A673 (cell line): ENCODE measurements around the gene MTCH1. TPM values are rescaled to one million over a fixed set of nuclear protein-coding genes. Genes with fewer than 3 reads are reported as not detected.

ENCODE experiments used
- BruUV-seq: library from RNA; stranded (reverse); fragments of 400-500 nt; replicated peaks from 2 replicates; lab custom pipeline; 2021; lab: Mats Ljungman, UMichigan
- CTCF ChIA-PET: fragments of 300-600 bp; sonication (Branson Sonifier 250); formaldehyde crosslinking; loops from one replicate; lab custom pipeline; 2022; ENCODE audit warnings: antibody characterized with exemption; lab: Charles Lee
- POLR2A ChIA-PET: fragments of 300-600 bp; sonication (Branson Sonifier 250); formaldehyde crosslinking; loops from one replicate; lab custom pipeline; 2022; ENCODE audit warnings: antibody characterized with exemption; ENCODE audit not compliant: low non-redundant PET; lab: Charles Lee
- DNase-seq: peaks from one replicate; pipeline ENCODE4 v3.0.0-alpha.2; 2015; ENCODE audit warnings: low spot score
- H3K27ac ChIP-seq: fragments of 200-600 bp; sonication (generic); 2 replicates; pipeline ENCODE4 v1.5.1; 2016; ENCODE audit warnings: mixed run types, low read depth, mild to moderate bottlenecking, mixed read lengths, antibody characterized with exemption, low read length; ENCODE audit not compliant: poor library complexity, severe bottlenecking
- H3K27me3 ChIP-seq: fragments of 200-600 bp; sonication (generic); replicated peaks from 2 replicates; pipeline ENCODE4 v1.6.1; 2017; ENCODE audit warnings: mixed run types, low read depth, mild to moderate bottlenecking, mixed read lengths, antibody characterized with exemption, low read length; ENCODE audit not compliant: insufficient read depth, poor library complexity
- H3K36me3 ChIP-seq: fragments of 200-600 bp; sonication (generic); 2 replicates; pipeline ENCODE4 v1.6.1; 2016; ENCODE audit warnings: mixed run types, mild to moderate bottlenecking, mixed read lengths, antibody characterized with exemption, low read length; ENCODE audit not compliant: insufficient read depth, poor library complexity, severe bottlenecking
- H3K4me1 ChIP-seq: fragments of 200-600 bp; sonication (generic); 2 replicates; pipeline ENCODE4 v1.6.1; 2017; ENCODE audit warnings: mixed run types, mild to moderate bottlenecking, mixed read lengths, antibody characterized with exemption, low read length; ENCODE audit not compliant: insufficient read depth, poor library complexity, severe bottlenecking
- H3K4me3 ChIP-seq: fragments of 200-600 bp; sonication (generic); 2 replicates; pipeline ENCODE4 v1.5.1; 2016; ENCODE audit warnings: low read depth, mixed run types, mild to moderate bottlenecking, mixed read lengths, low read length; ENCODE audit not compliant: poor library complexity, severe bottlenecking
- H3K9me3 ChIP-seq: fragments of 200-600 bp; sonication (generic); 2 replicates; pipeline ENCODE4 v1.6.1; 2016; ENCODE audit warnings: mixed run types, low read depth, mild to moderate bottlenecking, mixed read lengths, antibody characterized with exemption, low read length; ENCODE audit not compliant: poor library complexity, severe bottlenecking
- EZH2 ChIP-seq: fragments of 200-600 bp; sonication (generic); IDR thresholded peaks from 2 replicates; pipeline ENCODE4 v1.6.1; 2017; ENCODE audit warnings: borderline replicate concordance, low read depth, mild to moderate bottlenecking, mixed read lengths, antibody characterized with exemption, low read length; ENCODE audit not compliant: poor library complexity, severe bottlenecking
- intact Hi-C: fragments of 100-400 bp; cut with micrococcal nuclease; formaldehyde crosslinking; loops from one replicate; pipeline ENCODE4 v1.10.0; 2022; ENCODE audit not compliant: unreplicated experiment
- total RNA-seq: library from RNA; stranded (reverse); gene quantifications from 2 replicates; pipeline ENCODE4 v1.2.3, GENCODE V29; 2021
- TF ChIP-seq, protein P1 (sequence below): fragments of 300-800, 200-600 bp; sonication (generic); conservative IDR thresholded peaks from 2 replicates; pipeline ENCODE4 v1.5.1; 2017; ENCODE audit warnings: low read depth, mild to moderate bottlenecking, antibody characterized with exemption, low read length, moderate library complexity, mixed read lengths

MTCH1 gene
- total RNA-seq, 1 experiment from 2014 or later, result 242 TPM

DNA sequence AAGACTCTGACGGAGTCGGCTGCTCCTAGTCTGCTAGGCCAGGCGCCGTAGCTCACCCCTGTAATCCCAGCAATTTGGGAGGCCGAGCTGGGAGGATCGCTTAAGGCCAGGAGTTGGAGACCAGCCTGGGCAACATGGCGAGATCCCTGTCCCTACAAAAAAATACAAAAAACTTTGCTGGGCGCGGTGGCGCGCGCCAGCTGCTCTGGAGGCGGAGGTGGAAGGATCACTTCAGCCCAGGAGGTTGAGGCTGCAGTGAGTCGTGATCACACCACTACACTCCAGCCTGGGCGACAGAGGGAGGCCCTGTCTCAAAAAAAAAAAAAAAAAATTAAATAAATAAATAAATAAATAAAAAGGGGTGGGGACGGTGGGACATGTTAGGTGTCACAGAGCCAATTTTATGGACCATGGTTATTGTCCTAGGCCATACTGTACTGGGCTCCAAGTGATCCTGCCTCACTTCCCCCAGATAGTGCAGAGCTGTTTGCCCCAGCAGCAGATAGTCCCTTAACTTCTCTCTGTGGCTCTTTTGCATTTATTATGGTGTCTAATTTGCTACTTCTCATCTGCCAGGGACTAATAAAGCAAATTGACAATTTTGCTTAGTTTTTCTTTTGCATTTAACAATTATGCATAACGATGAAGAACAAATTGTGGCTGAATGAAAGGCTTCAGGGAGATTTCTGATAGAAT is 26.3 kb downstream of the MTCH1 start:
- no TSS peak for BruUV-seq
- intact Hi-C loops, result no loop called here
- Histone ChIP-seq H3K27ac (no peak overlapping the region), H3K36me3 (no peaks in the 10 kb centered on the region), H3K4me1 (no peaks in the 10 kb centered on the region), H3K27me3 (no peaks in the 10 kb centered on the region), H3K9me3 (no peaks in the 10 kb centered on the region), H3K4me3 (no peak overlapping the region)
- ChIA-PET POLR2A (no interaction called here), CTCF (interaction anchor here (0.7 kb wide), 1 partner anchor 54 kb away, joined by 4 read pairs; no protein-coding TSS in a partner anchor)
- no peak for DNase-seq
- TF ChIP-seq, protein P1, sequence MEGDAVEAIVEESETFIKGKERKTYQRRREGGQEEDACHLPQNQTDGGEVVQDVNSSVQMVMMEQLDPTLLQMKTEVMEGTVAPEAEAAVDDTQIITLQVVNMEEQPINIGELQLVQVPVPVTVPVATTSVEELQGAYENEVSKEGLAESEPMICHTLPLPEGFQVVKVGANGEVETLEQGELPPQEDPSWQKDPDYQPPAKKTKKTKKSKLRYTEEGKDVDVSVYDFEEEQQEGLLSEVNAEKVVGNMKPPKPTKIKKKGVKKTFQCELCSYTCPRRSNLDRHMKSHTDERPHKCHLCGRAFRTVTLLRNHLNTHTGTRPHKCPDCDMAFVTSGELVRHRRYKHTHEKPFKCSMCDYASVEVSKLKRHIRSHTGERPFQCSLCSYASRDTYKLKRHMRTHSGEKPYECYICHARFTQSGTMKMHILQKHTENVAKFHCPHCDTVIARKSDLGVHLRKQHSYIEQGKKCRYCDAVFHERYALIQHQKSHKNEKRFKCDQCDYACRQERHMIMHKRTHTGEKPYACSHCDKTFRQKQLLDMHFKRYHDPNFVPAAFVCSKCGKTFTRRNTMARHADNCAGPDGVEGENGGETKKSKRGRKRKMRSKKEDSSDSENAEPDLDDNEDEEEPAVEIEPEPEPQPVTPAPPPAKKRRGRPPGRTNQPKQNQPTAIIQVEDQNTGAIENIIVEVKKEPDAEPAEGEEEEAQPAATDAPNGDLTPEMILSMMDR, result no peak
- TF ChIP-seq EZH2, result no peak

DNA sequence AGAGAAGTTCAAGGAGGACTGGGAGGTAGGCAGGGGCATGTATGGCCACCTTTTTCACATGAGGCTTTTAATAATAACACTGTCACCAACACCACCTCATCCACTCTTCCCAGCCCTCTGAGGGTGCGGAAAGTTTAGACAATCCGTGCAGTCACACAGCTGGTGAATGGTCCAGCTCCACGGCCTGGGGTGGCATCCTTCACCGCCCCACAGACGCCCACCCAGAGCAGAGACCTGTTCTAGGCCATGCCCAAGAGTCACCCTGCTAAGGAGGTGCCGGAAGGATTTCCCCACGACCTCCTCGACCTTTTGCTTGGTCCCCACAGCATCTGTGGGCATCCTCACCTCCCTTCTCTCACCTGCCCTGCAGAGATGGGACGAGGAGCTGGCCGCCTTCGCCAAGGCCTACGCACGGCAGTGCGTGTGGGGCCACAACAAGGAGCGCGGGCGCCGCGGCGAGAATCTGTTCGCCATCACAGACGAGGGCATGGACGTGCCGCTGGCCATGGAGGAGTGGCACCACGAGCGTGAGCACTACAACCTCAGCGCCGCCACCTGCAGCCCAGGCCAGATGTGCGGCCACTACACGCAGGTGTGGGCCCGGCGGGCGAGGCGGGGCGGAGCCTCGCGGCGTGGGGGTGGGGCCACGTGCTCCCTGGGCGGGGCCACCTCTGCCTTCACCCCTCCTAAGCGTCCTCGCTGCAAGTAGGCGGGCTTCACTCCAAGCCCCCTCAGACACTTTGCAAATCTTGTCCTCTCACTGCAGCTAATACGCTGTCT is 27.0 kb downstream of the MTCH1 start:
- H3K4me1 ChIP-seq, result no peaks in the 10 kb centered on the region
- no TSS peak for BruUV-seq
- TF ChIP-seq EZH2, result no peak
- TF ChIP-seq, protein P1, result no peak
- H3K27ac ChIP-seq, result no peak overlapping the region
- POLR2A ChIA-PET, result no interaction called here
- no peak overlapping the region for H3K4me3 ChIP-seq
- intact Hi-C loops, result no loop called here
- no peaks in the 10 kb centered on the region for H3K9me3 ChIP-seq
- CTCF ChIA-PET, result interaction anchor here (0.7 kb wide), 1 partner anchor 55 kb away, joined by 4 read pairs; no protein-coding TSS in a partner anchor
- no peak for DNase-seq
- no peaks in the 10 kb centered on the region for H3K27me3 ChIP-seq
- no peaks in the 10 kb centered on the region for H3K36me3 ChIP-seq

DNA sequence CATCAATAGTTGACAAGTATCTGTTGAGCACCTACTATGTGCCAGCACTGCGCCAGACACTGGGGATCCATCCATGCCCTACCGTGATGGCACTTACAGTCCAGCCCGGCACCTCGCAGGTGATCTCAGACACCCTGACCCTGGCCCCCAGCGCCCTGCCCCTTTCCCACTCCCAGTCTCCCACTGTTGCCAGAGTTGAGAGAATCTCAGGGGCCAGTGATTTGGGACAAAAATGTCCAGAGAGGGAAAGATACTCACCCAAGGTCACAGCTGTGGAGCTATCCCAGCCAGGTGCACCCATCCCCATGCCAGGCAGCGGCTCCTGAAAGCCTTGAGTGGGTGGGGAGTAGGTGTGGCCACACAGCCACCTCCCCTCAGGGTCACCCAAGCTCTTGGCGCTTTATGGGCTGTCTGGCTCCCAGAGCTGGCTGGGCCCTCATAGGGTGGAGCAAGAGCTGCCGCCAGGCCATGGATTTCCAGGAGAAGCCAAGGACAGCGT is 28.2 kb downstream of the MTCH1 start:
- no peaks in the 10 kb centered on the region for H3K36me3 ChIP-seq
- H3K27me3 ChIP-seq, result no peaks in the 10 kb centered on the region
- no peaks in the 10 kb centered on the region for H3K4me1 ChIP-seq
- DNase-seq, result no peak
- ChIA-PET CTCF (no interaction called here), POLR2A (no interaction called here)
- intact Hi-C loops, result no loop called here
- no peaks in the 10 kb centered on the region for H3K9me3 ChIP-seq
- no peak overlapping the region for H3K4me3 ChIP-seq
- H3K27ac ChIP-seq, result no peak overlapping the region
- BruUV-seq, result no TSS peak
- TF ChIP-seq EZH2, result no peak
- TF ChIP-seq, protein P1, result no peak
